ENCODE data around the gene ZNF182.
"Not testable (repeated sequence)": the region's sequence is repeated elsewhere in the genome, so short reads cannot be mapped to it uniquely, and the experiment has no call there.

The ZNF182 gene

GRCh38 chrX:47992669-47993068 is 11.1 kb downstream of the ZNF182 start:
- Histone ChIP-seq H3K9ac (ENCODE audit: low read depth, low read length) (no peak overlapping the region), H3K27me3 (ENCODE audit: control insufficient read depth, insufficient read depth, low read length) (no peaks in the 10 kb centered on the region), H3K36me3 (ENCODE audit: control insufficient read depth, insufficient read depth, low read length) (peaks cover 4% of the 10 kb centered on the region), H3K27ac (ENCODE audit: low read depth, low read length) (no peak overlapping the region), H3K9me3 (ENCODE audit: control insufficient read depth, insufficient read depth, low read length) (peaks cover 33% of the 10 kb centered on the region), H3K4me3 (ENCODE audit: low read depth, low read length) (no peak overlapping the region), H3K4me1 (ENCODE audit: control insufficient read depth, insufficient read depth, low read length) (no peaks in the 10 kb centered on the region)

GRCh38 chrX:47992095-47992380 is 11.8 kb downstream of the ZNF182 start:
- Histone ChIP-seq H3K36me3 (ENCODE audit: control insufficient read depth, insufficient read depth, low read length) (peaks cover 8% of the 10 kb centered on the region), H3K27ac (ENCODE audit: low read depth, low read length) (no peak overlapping the region), H3K27me3 (ENCODE audit: control insufficient read depth, insufficient read depth, low read length) (no peaks in the 10 kb centered on the region), H3K9ac (ENCODE audit: low read depth, low read length) (no peak overlapping the region), H3K4me3 (ENCODE audit: low read depth, low read length) (no peak overlapping the region), H3K4me1 (ENCODE audit: control insufficient read depth, insufficient read depth, low read length) (no peaks in the 10 kb centered on the region), H3K9me3 (ENCODE audit: control insufficient read depth, insufficient read depth, low read length) (peaks cover 33% of the 10 kb centered on the region)

GRCh38 chrX:47991263-47992094 is 12.3 kb downstream of the ZNF182 start:
- Histone ChIP-seq H3K9ac (ENCODE audit: low read depth, low read length) (no peak overlapping the region), H3K27ac (ENCODE audit: low read depth, low read length) (no peak overlapping the region), H3K9me3 (ENCODE audit: control insufficient read depth, insufficient read depth, low read length) (peaks cover 30% of the 10 kb centered on the region), H3K4me1 (ENCODE audit: control insufficient read depth, insufficient read depth, low read length) (no peaks in the 10 kb centered on the region), H3K4me3 (ENCODE audit: low read depth, low read length) (no peak overlapping the region), H3K36me3 (ENCODE audit: control insufficient read depth, insufficient read depth, low read length) (peaks cover 12% of the 10 kb centered on the region), H3K27me3 (ENCODE audit: control insufficient read depth, insufficient read depth, low read length) (no peaks in the 10 kb centered on the region)

- Histone ChIP-seq H3K4me1 (ENCODE audit: control insufficient read depth, insufficient read depth, low read length) (no peaks in the 10 kb centered on the region), H3K36me3 (ENCODE audit: control insufficient read depth, insufficient read depth, low read length) (peaks cover 49% of the 10 kb centered on the region), H3K9me3 (ENCODE audit: control insufficient read depth, insufficient read depth, low read length) (peaks cover 96% of the 10 kb centered on the region)
Observed at GRCh38 chrX:47976254-47977151, 27.3 kb downstream of the ZNF182 start.

GRCh38 chrX:47973235-47973634 is 30.6 kb downstream of the ZNF182 start:
- H3K4me3 ChIP-seq (ENCODE audit: low read depth, low read length): no peak overlapping the region
- no peaks in the 10 kb centered on the region for H3K27me3 ChIP-seq (ENCODE audit: control insufficient read depth, insufficient read depth, low read length)
- no peak overlapping the region for H3K27ac ChIP-seq (ENCODE audit: low read depth, low read length)
- H3K9me3 ChIP-seq (ENCODE audit: control insufficient read depth, insufficient read depth, low read length): peaks cover 96% of the 10 kb centered on the region
- peaks cover 20% of the 10 kb centered on the region for H3K36me3 ChIP-seq (ENCODE audit: control insufficient read depth, insufficient read depth, low read length)
- H3K9ac ChIP-seq (ENCODE audit: low read depth, low read length): no peak overlapping the region
- no peaks in the 10 kb centered on the region for H3K4me1 ChIP-seq (ENCODE audit: control insufficient read depth, insufficient read depth, low read length)

More at GRCh38 chrX:47976254-47977151, 27.3 kb downstream of the ZNF182 start:
- Histone ChIP-seq H3K4me3 (ENCODE audit: low read depth, low read length) (no peak overlapping the region), H3K27ac (ENCODE audit: low read depth, low read length) (no peak overlapping the region), H3K27me3 (ENCODE audit: control insufficient read depth, insufficient read depth, low read length) (no peaks in the 10 kb centered on the region), H3K9ac (ENCODE audit: low read depth, low read length) (no peak overlapping the region)

- H3K9ac ChIP-seq (ENCODE audit: low read depth, low read length); H3K27me3 ChIP-seq (ENCODE audit: control insufficient read depth, insufficient read depth, low read length); H3K36me3 ChIP-seq (ENCODE audit: control insufficient read depth, insufficient read depth, low read length); H3K4me3 ChIP-seq (ENCODE audit: low read depth, low read length); H3K4me1 ChIP-seq (ENCODE audit: control insufficient read depth, insufficient read depth, low read length); H3K27ac ChIP-seq (ENCODE audit: low read depth, low read length): not testable (repeated sequence)
- H3K9me3 ChIP-seq (ENCODE audit: control insufficient read depth, insufficient read depth, low read length): peaks cover 80% of the 10 kb centered on the region
Observed at GRCh38 chrX:47965526-47965925, 38.3 kb downstream of the ZNF182 start.

GRCh38 chrX:47961830-47962229 is 42.0 kb downstream of the ZNF182 start:
- not testable (repeated sequence) for H3K4me1 ChIP-seq (ENCODE audit: control insufficient read depth, insufficient read depth, low read length); H3K36me3 ChIP-seq (ENCODE audit: control insufficient read depth, insufficient read depth, low read length); H3K27ac ChIP-seq (ENCODE audit: low read depth, low read length); H3K9ac ChIP-seq (ENCODE audit: low read depth, low read length); H3K4me3 ChIP-seq (ENCODE audit: low read depth, low read length); H3K27me3 ChIP-seq (ENCODE audit: control insufficient read depth, insufficient read depth, low read length)
- H3K9me3 ChIP-seq (ENCODE audit: control insufficient read depth, insufficient read depth, low read length): peaks cover 67% of the 10 kb centered on the region

- no peak overlapping the region for H3K27ac ChIP-seq (ENCODE audit: low read depth, low read length)
- no peak overlapping the region for H3K4me3 ChIP-seq (ENCODE audit: low read depth, low read length)
- no peaks in the 10 kb centered on the region for H3K36me3 ChIP-seq (ENCODE audit: control insufficient read depth, insufficient read depth, low read length)
- no peaks in the 10 kb centered on the region for H3K27me3 ChIP-seq (ENCODE audit: control insufficient read depth, insufficient read depth, low read length)
- H3K9ac ChIP-seq (ENCODE audit: low read depth, low read length): no peak overlapping the region
- H3K4me1 ChIP-seq (ENCODE audit: control insufficient read depth, insufficient read depth, low read length): no peaks in the 10 kb centered on the region
- peaks cover 65% of the 10 kb centered on the region for H3K9me3 ChIP-seq (ENCODE audit: control insufficient read depth, insufficient read depth, low read length)
Observed at GRCh38 chrX:47960406-47960805, 43.4 kb downstream of the ZNF182 start.

GRCh38 chrX:47958761-47959342 is 44.9 kb downstream of the ZNF182 start:
- no peak overlapping the region for H3K27ac ChIP-seq (ENCODE audit: low read depth, low read length)
- H3K9ac ChIP-seq (ENCODE audit: low read depth, low read length): no peak overlapping the region
- no peaks in the 10 kb centered on the region for H3K4me1 ChIP-seq (ENCODE audit: control insufficient read depth, insufficient read depth, low read length)
- H3K4me3 ChIP-seq (ENCODE audit: low read depth, low read length): peak overlapping the region; percentile 9; the same call in 1 of the 2 replicates
- no peaks in the 10 kb centered on the region for H3K27me3 ChIP-seq (ENCODE audit: control insufficient read depth, insufficient read depth, low read length)
- no peaks in the 10 kb centered on the region for H3K36me3 ChIP-seq (ENCODE audit: control insufficient read depth, insufficient read depth, low read length)
- H3K9me3 ChIP-seq (ENCODE audit: control insufficient read depth, insufficient read depth, low read length): peaks cover 55% of the 10 kb centered on the region

GRCh38 chrX:47958206-47958605 is 45.6 kb downstream of the ZNF182 start:
- H3K27ac ChIP-seq (ENCODE audit: low read depth, low read length); H3K36me3 ChIP-seq (ENCODE audit: control insufficient read depth, insufficient read depth, low read length); H3K27me3 ChIP-seq (ENCODE audit: control insufficient read depth, insufficient read depth, low read length); H3K9ac ChIP-seq (ENCODE audit: low read depth, low read length); H3K4me3 ChIP-seq (ENCODE audit: low read depth, low read length); H3K4me1 ChIP-seq (ENCODE audit: control insufficient read depth, insufficient read depth, low read length): not testable (repeated sequence)
- peaks cover 52% of the 10 kb centered on the region for H3K9me3 ChIP-seq (ENCODE audit: control insufficient read depth, insufficient read depth, low read length)

GRCh38 chrX:47956016-47956415 is 47.8 kb downstream of the ZNF182 start:
- H3K27ac ChIP-seq (ENCODE audit: low read depth, low read length): no peak overlapping the region
- no peak overlapping the region for H3K4me3 ChIP-seq (ENCODE audit: low read depth, low read length)

More at GRCh38 chrX:47956016-47956415, 47.8 kb downstream of the ZNF182 start:
- Histone ChIP-seq H3K9me3 (ENCODE audit: control insufficient read depth, insufficient read depth, low read length) (peaks cover 55% of the 10 kb centered on the region), H3K4me1 (ENCODE audit: control insufficient read depth, insufficient read depth, low read length) (no peaks in the 10 kb centered on the region), H3K36me3 (ENCODE audit: control insufficient read depth, insufficient read depth, low read length) (no peaks in the 10 kb centered on the region), H3K27me3 (ENCODE audit: control insufficient read depth, insufficient read depth, low read length) (no peaks in the 10 kb centered on the region), H3K9ac (ENCODE audit: low read depth, low read length) (no peak overlapping the region)
